Measurements from ENCODE around the gene SLC29A4.
"Not testable (repeated sequence)": the region's sequence is repeated elsewhere in the genome, so short reads cannot be mapped to it uniquely, and the experiment has no call there.

GRCh38 chr7:5312276-5313070 lies 29.7 kb downstream of the SLC29A4 start:
- TF ChIP-seq CTCF (conservative IDR thresholded peaks at IDR 0.05; ENCODE audit: low read length); EZH2phosphoT487 (IDR thresholded peaks at IDR 0.05; ENCODE audit: borderline replicate concordance, low read depth, low read length): not testable (repeated sequence)

Data from OCI-LY7 (cell line).